HEK293T (cell line): ENCODE data around the gene DCP1B.

ENCODE experiments used
- BHLHE40 ChIP-seq: fragments of 450-650 bp; IDR thresholded peaks from 2 replicates; pipeline ENCODE4 v1.6.1; 2016; ENCODE audit warnings: mild to moderate bottlenecking, moderate library complexity, borderline replicate concordance
- CTBP1 ChIP-seq: fragments of 450-650 bp; IDR thresholded peaks from 2 replicates; pipeline ENCODE4 v1.6.1; 2016; ENCODE audit warnings: borderline replicate concordance
- ELF4 ChIP-seq: fragments of 450-650 bp; IDR thresholded peaks from 2 replicates; pipeline ENCODE4 v1.6.1; 2017; ENCODE audit warnings: antibody characterized with exemption
- FOXM1 ChIP-seq: fragments of 450-650 bp; IDR thresholded peaks from 2 replicates; pipeline ENCODE4 v1.6.1; 2017; ENCODE audit warnings: mild to moderate bottlenecking, borderline replicate concordance
- L3MBTL2 ChIP-seq: fragments of 450-650 bp; conservative IDR thresholded peaks from 2 replicates; pipeline ENCODE4 v1.6.1; 2016; ENCODE audit warnings: mild to moderate bottlenecking
- SP1 ChIP-seq: fragments of 450-650 bp; IDR thresholded peaks from 2 replicates; pipeline ENCODE4 v1.6.1; 2017
- SUZ12 ChIP-seq: fragments of 450-650 bp; IDR thresholded peaks from 2 replicates; pipeline ENCODE4 v1.6.1; 2016; ENCODE audit warnings: mild to moderate bottlenecking

GRCh38 chr12:1993871-1994371 lies 10.3 kb downstream of the DCP1B start:
- TF ChIP-seq BHLHE40 = no peak
- TF ChIP-seq SUZ12 = no peak
- no peak for TF ChIP-seq SP1
- no peak for TF ChIP-seq L3MBTL2
- no peak for TF ChIP-seq FOXM1
- TF ChIP-seq ELF4 = no peak
- no peak for TF ChIP-seq CTBP1
